Activated gamma-delta T cell treated with anti-CD3 and anti-CD28 coated beads, Interleukin-2, amount 50 U/mL, for 16 hours (primary cell): ENCODE results near the gene KCP.

Experiments used
- DNase-seq: peaks from one replicate; pipeline ENCODE4 v3.0.0-alpha.2; 2020; ENCODE audit warnings: low read depth

Gene KCP

GRCh38 chr7:128858380-128859231 lies 51.9 kb downstream of the KCP start:
- DNase-seq = no peak

GRCh38 chr7:128856001-128856718 lies 54.3 kb downstream of the KCP start:
- DNase-seq = no peak

GRCh38 chr7:128855559-128855958 lies 55.0 kb downstream of the KCP start:
- DNase-seq = no peak

GRCh38 chr7:128854396-128854795 lies 56.1 kb downstream of the KCP start:
- DNase-seq = no peak

GRCh38 chr7:128853799-128854198 lies 56.7 kb downstream of the KCP start:
- DNase-seq = no peak

- DNase-seq = no peak
Measured at GRCh38 chr7:128852537-128853254, 57.8 kb downstream of the KCP start.

- DNase-seq = no peak
Measured at GRCh38 chr7:128849804-128850490, 60.6 kb downstream of the KCP start.

GRCh38 chr7:128849156-128849515 lies 61.4 kb downstream of the KCP start:
- no peak for DNase-seq

- no peak for DNase-seq
Measured at GRCh38 chr7:128848289-128849155, 62.0 kb downstream of the KCP start.

GRCh38 chr7:128847721-128848211 lies 62.7 kb downstream of the KCP start:
- no peak for DNase-seq

GRCh38 chr7:128846781-128847444 lies 63.6 kb downstream of the KCP start:
- DNase-seq = no peak

GRCh38 chr7:128845987-128846386 lies 64.5 kb downstream of the KCP start:
- no peak for DNase-seq

- no peak for DNase-seq
Measured at GRCh38 chr7:128845475-128845874, 65.0 kb downstream of the KCP start.

GRCh38 chr7:128844777-128845311 lies 65.7 kb downstream of the KCP start:
- DNase-seq = no peak

- DNase-seq = no peak
Measured at GRCh38 chr7:128843938-128844621, 66.4 kb downstream of the KCP start.

- DNase-seq = no peak
Measured at GRCh38 chr7:128842674-128843641, 67.6 kb downstream of the KCP start.

GRCh38 chr7:128841921-128842673 lies 68.4 kb downstream of the KCP start:
- DNase-seq = peak; percentile 32
